H9 (cell line): Measurements from ENCODE around the gene PSTPIP1. TPM values are rescaled to one million over a fixed set of nuclear protein-coding genes. Genes with fewer than 3 reads are reported as not detected.

Source experiments
- DNase-seq: peaks from one replicate; pipeline ENCODE4 v3.0.0-alpha.2; 2017
- H2AFZ ChIP-seq: one replicate; pipeline ENCODE4 v1.6.1; 2013; ENCODE audit warnings: mild to moderate bottlenecking, low read length, control low read depth, moderate library complexity
- H2AK5ac ChIP-seq: 2 replicates; pipeline ENCODE4 v1.6.1; 2013; ENCODE audit warnings: low read length, control low read depth, mixed read lengths; ENCODE audit not compliant: insufficient read length
- H2BK120ac ChIP-seq: one replicate; pipeline ENCODE4 v1.6.1; 2013; ENCODE audit warnings: low read depth, mild to moderate bottlenecking, low read length, control low read depth, inconsistent platforms; ENCODE audit not compliant: poor library complexity, severe bottlenecking
- H2BK12ac ChIP-seq: 2 replicates; pipeline ENCODE4 v1.6.1; 2013; ENCODE audit warnings: low read length, control low read depth, mixed read lengths, low read depth; ENCODE audit not compliant: insufficient read length
- H2BK15ac ChIP-seq: 2 replicates; pipeline ENCODE4 v1.6.1; 2013; ENCODE audit warnings: low read depth, low read length, control low read depth
- H2BK20ac ChIP-seq: one replicate; pipeline ENCODE4 v1.6.1; 2013; ENCODE audit warnings: low read depth, mild to moderate bottlenecking, low read length, control low read depth, inconsistent platforms; ENCODE audit not compliant: poor library complexity, severe bottlenecking
- H2BK5ac ChIP-seq: 2 replicates; pipeline ENCODE4 v1.6.1; 2013; ENCODE audit warnings: low read length, control low read depth, mixed read lengths; ENCODE audit not compliant: insufficient read length
- H3K14ac ChIP-seq: 2 replicates; pipeline ENCODE4 v1.6.1; 2013; ENCODE audit warnings: low read length, control low read depth; ENCODE audit not compliant: insufficient read depth
- H3K18ac ChIP-seq: 2 replicates; pipeline ENCODE4 v1.6.1; 2013; ENCODE audit warnings: low read depth, mild to moderate bottlenecking, mixed read lengths, low read length, control low read depth; ENCODE audit not compliant: insufficient read length
- H3K23ac ChIP-seq: 2 replicates; pipeline ENCODE4 v1.6.1; 2013; ENCODE audit warnings: low read length, control low read depth, mixed read lengths, low read depth; ENCODE audit not compliant: insufficient read length
- H3K23me2 ChIP-seq: 2 replicates; pipeline ENCODE4 v1.6.1; 2013; ENCODE audit warnings: low read depth, mild to moderate bottlenecking, mixed read lengths, low read length, control low read depth; ENCODE audit not compliant: insufficient read length, poor library complexity, severe bottlenecking
- H3K27ac ChIP-seq: 2 replicates; pipeline ENCODE4 v1.5.1; 2013; ENCODE audit warnings: low read length, control low read depth, mixed read lengths, low read depth; ENCODE audit not compliant: insufficient read length
- H3K27me3 ChIP-seq: 2 replicates; pipeline ENCODE4 v1.6.1; 2013; ENCODE audit warnings: low read length, control low read depth, inconsistent platforms; ENCODE audit not compliant: insufficient read depth
- H3K4ac ChIP-seq: 2 replicates; pipeline ENCODE4 v1.6.1; 2013; ENCODE audit warnings: low read depth, mild to moderate bottlenecking, control low read depth, inconsistent platforms, low read length, moderate library complexity
- H3K4me1 ChIP-seq: 2 replicates; pipeline ENCODE4 v1.6.1; 2013; ENCODE audit warnings: low read length, control low read depth, inconsistent platforms; ENCODE audit not compliant: insufficient read depth
- H3K4me2 ChIP-seq: 2 replicates; pipeline ENCODE4 v1.6.1; 2013; ENCODE audit warnings: low read length, control low read depth, mixed read lengths; ENCODE audit not compliant: insufficient read length, insufficient read depth
- H3K56ac ChIP-seq: 2 replicates; pipeline ENCODE4 v1.6.1; 2013; ENCODE audit warnings: low read depth, mild to moderate bottlenecking, mixed read lengths, low read length, control low read depth; ENCODE audit not compliant: insufficient read length
- H3K79me1 ChIP-seq: 2 replicates; pipeline ENCODE4 v1.6.1; 2013; ENCODE audit warnings: low read depth, mild to moderate bottlenecking, moderate library complexity, low read length, control low read depth, inconsistent platforms; ENCODE audit not compliant: insufficient read depth, poor library complexity, severe bottlenecking
- H3K79me2 ChIP-seq: 2 replicates; pipeline ENCODE4 v1.6.1; 2013; ENCODE audit warnings: low read length, control low read depth, inconsistent platforms; ENCODE audit not compliant: insufficient read depth
- H3K9ac ChIP-seq: 2 replicates; pipeline ENCODE4 v1.6.1; 2013; ENCODE audit warnings: low read length, control low read depth, mixed read lengths; ENCODE audit not compliant: insufficient read length; ENCODE audit errors: extremely low read depth
- H3K9me3 ChIP-seq: one replicate; pipeline ENCODE4 v1.6.1; 2013; ENCODE audit warnings: low read depth, low read length, inconsistent platforms; ENCODE audit not compliant: control insufficient read depth
- H3T11ph ChIP-seq: one replicate; pipeline ENCODE4 v1.6.1; 2013; ENCODE audit warnings: mild to moderate bottlenecking, low read length, control low read depth, inconsistent platforms
- H4K20me1 ChIP-seq: one replicate; pipeline ENCODE4 v1.6.1; 2013; ENCODE audit not compliant: control insufficient read depth, insufficient read length, insufficient read depth
- H4K5ac ChIP-seq: 2 replicates; pipeline ENCODE4 v1.6.1; 2013; ENCODE audit warnings: low read depth, mild to moderate bottlenecking, mixed read lengths, low read length, control low read depth; ENCODE audit not compliant: insufficient read length
- H4K8ac ChIP-seq: replicated peaks from 2 replicates; pipeline ENCODE4 v1.6.1; 2013; ENCODE audit warnings: low read length, control low read depth, mixed read lengths, low read depth; ENCODE audit not compliant: insufficient read length
- H4K91ac ChIP-seq: 2 replicates; pipeline ENCODE4 v1.6.1; 2013; ENCODE audit warnings: low read depth, mild to moderate bottlenecking, moderate library complexity, mixed read lengths, low read length, control low read depth; ENCODE audit not compliant: insufficient read length
- H3K27ac Mint-ChIP-seq, 3 experiments: 2 replicates in 2 of 3; 3 replicates in 1 of 3; pipeline ENCODE4 v1.8.0; 2020 to 2021; ENCODE audit warnings: mixed read lengths in 3 of 3, mild to moderate bottlenecking in 1 of 3, moderate library complexity in 1 of 3
- H3K27me3 Mint-ChIP-seq: 2 replicates; pipeline ENCODE4 v1.8.0; 2021; ENCODE audit warnings: low read depth, mild to moderate bottlenecking, moderate library complexity, mixed read lengths
- H3K36me3 Mint-ChIP-seq, 3 experiments: 2 replicates in 2 of 3; 3 replicates in 1 of 3; pipeline ENCODE4 v1.8.0; 2020 to 2021; ENCODE audit warnings: low read depth in 3 of 3, mixed read lengths in 3 of 3; ENCODE audit not compliant: insufficient read depth in 1 of 3
- H3K4me1 Mint-ChIP-seq, 2 experiments: 2 replicates each; pipeline ENCODE4 v1.8.0; 2020; ENCODE audit warnings: mixed read lengths in 2 of 2
- H3K4me3 Mint-ChIP-seq, 2 experiments: 2 replicates in 1 of 2; 3 replicates in 1 of 2; pipeline ENCODE4 v1.8.0; 2020 to 2021; ENCODE audit warnings: mild to moderate bottlenecking in 2 of 2, mixed read lengths in 2 of 2, moderate library complexity in 1 of 2
- H3K9me3 Mint-ChIP-seq, 2 experiments: 2 replicates in 1 of 2; 3 replicates in 1 of 2; pipeline ENCODE4 v1.8.0; 2020; ENCODE audit warnings: mild to moderate bottlenecking in 2 of 2, mixed read lengths in 2 of 2, moderate library complexity in 1 of 2
- WGBS: extraction: QIAGEN DNeasy Blood & Tissue Kit; methylation state at CpG from one replicate; pipeline ENCODE4 v1.1.7; 2013; ENCODE audit warnings: missing lambda C conversion rate, low lambda C conversion rate, mixed read lengths; ENCODE audit not compliant: insufficient read length; ENCODE audit errors: extremely low coverage; 5-methylcytosine and 5-hydroxymethylcytosine counted together
- total RNA-seq: library from RNA; stranded (reverse); gene quantifications from 2 replicates; pipeline ENCODE4 v1.2.1, GENCODE V29; 2021
- TF ChIP-seq, protein P1 (sequence below): fragments of 200-600 bp; sonication (generic); conservative IDR thresholded peaks from 3 replicates; pipeline ENCODE4 v1.8.0; 2021; ENCODE audit warnings: antibody characterized with exemption, mild to moderate bottlenecking

The PSTPIP1 gene
- total RNA-seq, 1 experiment from 2014 or later = 1.8 TPM

DNA sequence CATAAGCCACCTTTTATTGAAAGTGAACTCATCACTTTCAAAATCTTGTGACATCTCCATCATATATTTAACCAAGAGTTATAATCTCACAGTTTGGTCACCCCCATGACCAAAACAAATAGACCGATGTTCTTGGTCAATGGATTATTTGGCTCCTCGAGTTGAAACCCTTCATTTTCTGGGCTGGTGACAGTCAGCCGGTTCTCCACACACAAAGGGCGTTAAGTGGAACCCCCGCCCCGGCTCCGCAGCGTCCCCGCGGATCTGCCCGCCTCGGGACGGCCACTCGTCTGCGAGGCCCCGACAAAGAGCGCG is 75.2 kb downstream of the PSTPIP1 start:
- Histone ChIP-seq H3K23ac (no peak overlapping the region), H3K79me2 (peaks cover 13% of the 10 kb centered on the region; the same call in 1 of the 2 replicates), H3K56ac (no peak overlapping the region), H4K91ac (no peak overlapping the region), H2BK12ac (no peak overlapping the region), H2BK120ac (no peak overlapping the region), H3K9ac (peak overlapping the region; percentile 56), H3K4me2 (peak overlapping the region; percentile 72), H4K8ac (no peak overlapping the region), H3K23me2 (peaks cover 6% of the 10 kb centered on the region), H4K5ac (no peak overlapping the region), H3K18ac (no peak overlapping the region), H2BK20ac (no peak overlapping the region), H2BK5ac (no peak overlapping the region), H2AFZ (no peak overlapping the region), H3K14ac (peak overlapping the region; percentile 69; the same call in 1 of the 2 replicates), H3K4me1 (peaks cover 3% of the 10 kb centered on the region), H3K27ac (no peak overlapping the region), H4K20me1 (no peaks in the 10 kb centered on the region), H3K4ac (no peak overlapping the region), H2BK15ac (no peak overlapping the region), H2AK5ac (no peak overlapping the region), H3K9me3 (no peaks in the 10 kb centered on the region), H3T11ph (no peak overlapping the region), H3K79me1 (no peaks in the 10 kb centered on the region), H3K27me3 (no peaks in the 10 kb centered on the region)
- DNase-seq = no peak
- TF ChIP-seq, protein P1, sequence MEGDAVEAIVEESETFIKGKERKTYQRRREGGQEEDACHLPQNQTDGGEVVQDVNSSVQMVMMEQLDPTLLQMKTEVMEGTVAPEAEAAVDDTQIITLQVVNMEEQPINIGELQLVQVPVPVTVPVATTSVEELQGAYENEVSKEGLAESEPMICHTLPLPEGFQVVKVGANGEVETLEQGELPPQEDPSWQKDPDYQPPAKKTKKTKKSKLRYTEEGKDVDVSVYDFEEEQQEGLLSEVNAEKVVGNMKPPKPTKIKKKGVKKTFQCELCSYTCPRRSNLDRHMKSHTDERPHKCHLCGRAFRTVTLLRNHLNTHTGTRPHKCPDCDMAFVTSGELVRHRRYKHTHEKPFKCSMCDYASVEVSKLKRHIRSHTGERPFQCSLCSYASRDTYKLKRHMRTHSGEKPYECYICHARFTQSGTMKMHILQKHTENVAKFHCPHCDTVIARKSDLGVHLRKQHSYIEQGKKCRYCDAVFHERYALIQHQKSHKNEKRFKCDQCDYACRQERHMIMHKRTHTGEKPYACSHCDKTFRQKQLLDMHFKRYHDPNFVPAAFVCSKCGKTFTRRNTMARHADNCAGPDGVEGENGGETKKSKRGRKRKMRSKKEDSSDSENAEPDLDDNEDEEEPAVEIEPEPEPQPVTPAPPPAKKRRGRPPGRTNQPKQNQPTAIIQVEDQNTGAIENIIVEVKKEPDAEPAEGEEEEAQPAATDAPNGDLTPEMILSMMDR = no peak
- Mint-ChIP-seq H3K4me3 (peak overlapping the region; percentile 80 to 81), H3K27me3 (peaks cover 3% of the 10 kb centered on the region), H3K4me1 (peaks cover 14 to 21% of the 10 kb centered on the region in 2 experiments), H3K27ac (no peak overlapping the region; a peak in 1 of 7 replicates), H3K9me3 (no peaks in the 10 kb centered on the region), H3K36me3 (peaks cover 2 to 8% (median 4%) of the 10 kb centered on the region in 3 experiments; a peak in 5 of 7 replicates)
- no CpG with 5 or more reads among the region's 18 CpGs for WGBS
